Inflammatory macrophage treated with lipopolysaccharide for 4 hours (primary cell): ENCODE data around the gene ECI1.
"Not testable (repeated sequence)": the region's sequence is repeated elsewhere in the genome, so short reads cannot be mapped to it uniquely, and the experiment has no call there.

Experiments used
- DNase-seq: peaks from one replicate; pipeline ENCODE4 v3.0.0-alpha.2; 2020

ECI1 gene

GRCh38 chr16:2252806-2253148 lies 1.4 kb upstream of the ECI1 start:
- DNase-seq = no peak

- no peak for DNase-seq
These were observed 613 bp downstream of the ECI1 start for GRCh38 chr16:2250652-2251295.

- DNase-seq = no peak
These were observed 5.0 kb downstream of the ECI1 start for GRCh38 chr16:2246301-2246885.

GRCh38 chr16:2244926-2245795 lies 6.2 kb downstream of the ECI1 start:
- no peak for DNase-seq

- DNase-seq = no peak
These were observed 7.1 kb downstream of the ECI1 start for GRCh38 chr16:2244301-2244700.

GRCh38 chr16:2243781-2244180 lies 7.6 kb downstream of the ECI1 start:
- no peak for DNase-seq

GRCh38 chr16:2243031-2243528 lies 8.3 kb downstream of the ECI1 start:
- no peak for DNase-seq

- no peak for DNase-seq
These were observed 8.8 kb downstream of the ECI1 start for GRCh38 chr16:2242598-2242997.

- not testable (repeated sequence) for DNase-seq
These were observed 11.1 kb downstream of the ECI1 start for GRCh38 chr16:2240331-2240730.

GRCh38 chr16:2238838-2239675 lies 12.3 kb downstream of the ECI1 start:
- DNase-seq = no peak

GRCh38 chr16:2238150-2238837 lies 13.1 kb downstream of the ECI1 start:
- no peak for DNase-seq

- DNase-seq = no peak
These were observed 13.8 kb downstream of the ECI1 start for GRCh38 chr16:2237493-2238149.

- no peak for DNase-seq
These were observed 14.3 kb downstream of the ECI1 start for GRCh38 chr16:2237102-2237482.

GRCh38 chr16:2236337-2237101 lies 14.9 kb downstream of the ECI1 start, which contains the start of gene DNASE1L2:
Gene DNASE1L2, plus strand, starts transcription at chr16:2236444. Its CDS starts 373 bp downstream, at chr16:2236817.
- no peak for DNase-seq

GRCh38 chr16:2235695-2236336 lies 15.6 kb downstream of the ECI1 start:
- DNase-seq = no peak

- no peak for DNase-seq
These were observed 16.1 kb downstream of the ECI1 start for GRCh38 chr16:2235234-2235651.

- no peak for DNase-seq
These were observed 16.6 kb downstream of the ECI1 start for GRCh38 chr16:2234813-2235170.

GRCh38 chr16:2233872-2234812 lies 17.2 kb downstream of the ECI1 start:
- no peak for DNase-seq
